Fibroblast of pulmonary artery (primary cell): ENCODE results near the gene CPEB4.

Experiments used
- DNase-seq: peaks from one replicate; pipeline ENCODE4 v3.0.0-alpha.2; 2010; ENCODE audit warnings: low read depth
- H3K4me3 ChIP-seq: replicated peaks from 2 replicates; pipeline ENCODE4 v1.5.1; 2011; ENCODE audit warnings: low read depth, mild to moderate bottlenecking, control low read depth, low read length, moderate library complexity
- TF ChIP-seq, protein P1 (sequence below): IDR thresholded peaks from 2 replicates; pipeline ENCODE4 v1.5.1; 2011; ENCODE audit warnings: mild to moderate bottlenecking, control low read depth, low read length, inconsistent platforms; ENCODE audit errors: missing control alignments

Gene CPEB4

DNA sequence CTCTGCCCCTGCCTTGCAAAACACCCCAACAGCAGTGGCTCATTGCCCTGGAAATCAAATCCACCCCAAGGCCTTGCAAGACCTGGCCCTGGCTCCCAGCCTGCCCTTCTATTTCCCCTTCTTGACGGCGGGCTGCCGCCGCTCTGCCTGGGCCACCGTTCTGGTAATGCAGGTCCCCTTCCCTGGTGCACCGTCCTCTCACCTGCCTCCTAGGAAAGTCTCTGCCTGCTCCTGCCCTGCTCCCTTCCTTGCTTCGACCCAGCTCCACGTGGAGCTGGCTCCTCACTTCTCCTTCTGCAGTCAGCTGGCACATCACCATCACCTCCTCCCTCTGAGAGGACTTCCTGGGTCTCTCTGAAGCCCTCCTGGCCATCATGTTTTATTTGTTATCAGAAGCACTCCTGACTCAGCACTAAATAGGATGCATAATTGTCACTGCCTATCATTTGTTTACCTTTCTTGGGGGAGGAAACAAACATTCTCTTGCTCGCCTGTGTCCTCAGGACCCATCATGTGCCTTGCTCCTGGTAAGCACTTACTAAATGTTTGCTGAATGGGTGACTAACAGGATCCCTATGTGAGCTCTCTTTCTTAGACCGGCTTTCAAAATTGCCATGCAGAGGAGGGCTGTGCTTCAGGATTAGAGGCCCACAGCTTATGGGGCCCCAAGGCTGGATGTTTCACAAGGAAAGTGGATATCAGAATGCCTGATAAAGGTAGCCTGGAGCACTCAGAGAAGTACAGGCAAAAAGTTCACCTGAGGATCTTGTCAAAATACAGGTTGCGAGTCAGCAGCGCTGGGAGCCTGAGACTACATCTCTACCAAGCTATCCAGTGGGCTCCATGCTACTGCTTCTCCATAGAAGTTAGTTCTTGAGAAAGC lies 81.3 kb downstream of the CPEB4 start:
- TF ChIP-seq, protein P1, sequence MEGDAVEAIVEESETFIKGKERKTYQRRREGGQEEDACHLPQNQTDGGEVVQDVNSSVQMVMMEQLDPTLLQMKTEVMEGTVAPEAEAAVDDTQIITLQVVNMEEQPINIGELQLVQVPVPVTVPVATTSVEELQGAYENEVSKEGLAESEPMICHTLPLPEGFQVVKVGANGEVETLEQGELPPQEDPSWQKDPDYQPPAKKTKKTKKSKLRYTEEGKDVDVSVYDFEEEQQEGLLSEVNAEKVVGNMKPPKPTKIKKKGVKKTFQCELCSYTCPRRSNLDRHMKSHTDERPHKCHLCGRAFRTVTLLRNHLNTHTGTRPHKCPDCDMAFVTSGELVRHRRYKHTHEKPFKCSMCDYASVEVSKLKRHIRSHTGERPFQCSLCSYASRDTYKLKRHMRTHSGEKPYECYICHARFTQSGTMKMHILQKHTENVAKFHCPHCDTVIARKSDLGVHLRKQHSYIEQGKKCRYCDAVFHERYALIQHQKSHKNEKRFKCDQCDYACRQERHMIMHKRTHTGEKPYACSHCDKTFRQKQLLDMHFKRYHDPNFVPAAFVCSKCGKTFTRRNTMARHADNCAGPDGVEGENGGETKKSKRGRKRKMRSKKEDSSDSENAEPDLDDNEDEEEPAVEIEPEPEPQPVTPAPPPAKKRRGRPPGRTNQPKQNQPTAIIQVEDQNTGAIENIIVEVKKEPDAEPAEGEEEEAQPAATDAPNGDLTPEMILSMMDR, result no peak
- H3K4me3 ChIP-seq, result no peak overlapping the region
- peak; percentile 66 for DNase-seq

DNA sequence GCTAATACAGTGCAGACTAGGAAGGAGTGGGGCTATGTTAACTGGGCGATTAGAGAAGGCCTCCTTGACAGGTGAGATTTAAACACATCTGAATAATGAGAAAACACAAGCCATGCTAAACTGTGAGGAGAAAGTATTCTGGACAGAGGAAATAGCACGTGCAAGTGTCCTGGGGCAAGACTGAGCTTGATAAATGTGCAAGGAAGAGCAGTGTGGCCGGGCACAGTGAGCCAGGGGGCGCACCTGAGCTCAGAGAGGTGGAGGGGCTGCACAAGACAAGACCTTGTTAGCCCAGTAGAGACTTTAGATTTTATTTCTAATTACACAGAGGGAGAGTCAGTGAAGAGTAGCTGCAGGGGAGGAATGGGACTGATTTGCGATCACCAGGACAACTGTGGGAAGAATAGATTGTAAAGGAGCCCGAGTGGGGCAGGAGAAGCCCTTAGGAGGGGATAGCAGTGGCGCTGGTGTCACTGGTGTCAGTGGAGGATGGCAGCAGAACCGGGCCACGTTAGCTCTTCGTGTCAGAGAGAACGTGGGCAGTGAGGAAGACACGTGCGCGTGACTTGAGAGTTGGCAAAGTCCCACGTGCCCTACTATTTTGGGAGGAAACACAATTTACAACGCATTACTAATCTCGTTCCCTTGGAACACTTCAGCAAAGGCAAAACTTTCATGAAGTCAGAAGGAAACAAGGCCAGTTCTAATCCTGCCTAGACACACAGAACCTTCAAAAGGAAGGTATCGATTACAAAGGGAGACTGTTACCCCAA lies 82.9 kb downstream of the CPEB4 start:
- DNase-seq, result no peak
- TF ChIP-seq, protein P1, result no peak
- no peak overlapping the region for H3K4me3 ChIP-seq

DNA sequence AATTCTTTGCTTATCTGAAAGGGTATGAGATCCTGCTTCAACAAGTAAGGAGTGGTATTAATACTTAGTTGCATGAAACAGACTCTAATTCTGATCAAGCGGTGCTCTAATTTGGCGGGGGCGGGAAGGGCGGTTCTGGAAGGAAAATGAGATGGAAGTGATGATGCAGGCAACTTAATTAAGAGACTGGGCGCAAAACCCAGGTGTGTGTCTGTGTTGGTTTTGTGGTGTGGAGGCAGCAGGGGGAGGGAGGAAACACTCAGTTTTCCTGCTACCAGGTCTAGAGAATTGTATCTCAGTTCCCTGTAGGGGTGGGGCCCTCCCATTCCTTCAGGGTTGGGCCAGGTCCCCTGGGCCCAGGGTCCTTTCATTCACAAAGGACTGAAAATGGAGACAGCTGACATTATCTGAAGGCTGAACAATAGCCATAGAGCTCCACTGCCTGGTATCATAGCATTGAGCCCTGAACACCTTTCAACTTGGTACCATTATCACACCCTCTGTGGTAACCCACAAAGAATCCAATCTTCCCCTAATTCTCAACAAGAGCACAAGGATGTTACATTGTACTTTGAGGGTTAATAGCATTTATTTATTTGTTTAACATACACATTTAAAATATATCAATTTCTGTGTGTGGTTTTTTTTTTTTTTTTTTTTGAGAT lies 83.7 kb downstream of the CPEB4 start:
- DNase-seq, result no peak
- no peak overlapping the region for H3K4me3 ChIP-seq
- TF ChIP-seq, protein P1, result no peak

DNA sequence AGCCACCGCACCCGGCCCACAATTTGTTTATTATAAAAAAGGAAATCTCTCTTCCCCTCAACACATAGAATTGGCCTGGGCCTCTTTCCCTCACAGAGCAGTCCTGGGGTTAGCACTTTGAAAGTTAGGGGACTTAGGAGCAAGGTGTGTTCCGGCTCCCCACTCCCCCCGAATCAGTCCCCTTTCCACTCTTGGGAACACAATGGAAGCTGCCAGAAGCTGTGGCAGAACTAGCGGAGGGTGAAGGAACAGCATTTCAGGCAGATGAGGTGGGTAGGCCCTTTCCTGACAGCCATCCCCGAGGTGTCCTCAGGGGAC lies 84.4 kb downstream of the CPEB4 start:
- H3K4me3 ChIP-seq, result peak overlapping the region; percentile 57
- no peak for DNase-seq

DNA sequence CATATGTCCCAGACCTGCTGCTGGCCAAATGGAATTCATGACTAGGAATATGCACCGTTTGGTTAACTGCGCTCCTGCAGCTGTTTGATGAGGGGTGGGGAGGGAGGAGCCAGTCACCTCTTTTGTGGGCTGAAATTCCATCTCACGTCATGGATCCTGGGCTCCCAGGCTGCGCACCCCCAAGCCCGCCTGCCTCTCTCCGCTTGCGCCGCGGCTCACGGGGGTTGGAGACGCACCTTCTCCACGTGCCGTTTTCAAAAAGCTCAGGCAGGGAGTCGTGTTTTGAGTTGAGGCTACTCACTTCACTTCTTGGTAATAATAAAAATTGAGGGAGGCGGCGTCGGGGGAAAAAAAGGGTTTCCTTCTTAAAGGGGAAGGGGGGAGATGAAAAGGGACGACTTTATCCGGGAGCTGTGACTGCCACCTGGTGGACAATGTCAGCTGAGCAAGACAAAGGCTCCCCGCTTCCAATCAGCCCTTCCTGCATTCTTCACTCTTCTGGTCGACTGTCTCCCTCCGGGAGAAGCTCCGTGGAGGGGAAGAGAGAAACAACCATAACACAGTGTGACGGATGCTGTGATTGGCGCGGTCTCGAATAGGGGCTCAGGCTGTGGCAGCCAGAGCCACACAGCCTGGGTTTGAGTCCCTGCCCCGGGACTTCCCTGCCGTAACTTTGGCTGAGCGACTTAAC lies 84.9 kb downstream of the CPEB4 start:
- DNase-seq, result peak; percentile 89
- TF ChIP-seq, protein P1, result peak; percentile 81
- peak overlapping the region; percentile 57 for H3K4me3 ChIP-seq

More for the DNA sequence above, 84.4 kb downstream of the CPEB4 start:
- TF ChIP-seq, protein P1, result no peak

DNA sequence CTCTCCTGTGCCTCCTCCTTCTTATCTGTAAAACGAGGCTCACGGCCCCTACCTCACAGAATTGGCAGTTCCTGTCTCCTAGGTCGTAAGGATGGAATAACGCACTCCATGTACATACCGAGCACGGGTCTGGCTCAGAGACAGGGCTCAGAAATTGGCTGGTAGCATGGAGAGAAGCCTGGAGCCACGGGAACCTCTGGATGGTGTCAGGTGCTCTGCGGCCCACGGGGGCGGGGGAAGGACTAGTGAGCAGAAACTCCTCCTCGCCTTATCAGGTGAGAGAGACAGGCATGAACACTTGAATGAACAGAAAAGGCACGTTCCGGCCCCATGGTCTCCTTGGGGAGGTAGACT lies 85.4 kb downstream of the CPEB4 start:
- peak overlapping the region; percentile 57 for H3K4me3 ChIP-seq
- TF ChIP-seq, protein P1, result no peak
- DNase-seq, result no peak
